HCT116 (cell line): ENCODE results near the gene SPATA33.

Experiments used
- ATF3 ChIP-seq: IDR thresholded peaks from 2 replicates; pipeline ENCODE4 v1.6.1; 2012
- CEBPB ChIP-seq: IDR thresholded peaks from 2 replicates; pipeline ENCODE4 v1.6.1; 2012; ENCODE audit warnings: low read depth
- CTCF ChIP-seq, 3 experiments: fragments of 200-600 bp in 1 of 3; sonication (generic) in 1 of 3; IDR thresholded peaks in 2 of 3; conservative IDR thresholded peaks in 1 of 3; 2 replicates each; pipeline ENCODE4 v1.5.1; 2012 to 2017; ENCODE audit warnings: low read depth in 2 of 3, low read length in 2 of 3, antibody characterized with exemption in 1 of 3, borderline replicate concordance in 1 of 3, control low read depth in 1 of 3, mild to moderate bottlenecking in 1 of 3, mixed read lengths in 1 of 3, mixed run types in 1 of 3, moderate library complexity in 1 of 3; ENCODE audit not compliant: insufficient read depth in 1 of 3
- EZH2 ChIP-seq: fragments of 200-600 bp; sonication (generic); IDR thresholded peaks from 2 replicates; pipeline ENCODE4 v1.6.1; 2017; ENCODE audit warnings: antibody characterized with exemption, mixed run types
- SIN3A ChIP-seq: IDR thresholded peaks from 2 replicates; pipeline ENCODE4 v1.6.1; 2012; ENCODE audit warnings: low read depth
- SRF ChIP-seq: IDR thresholded peaks from 2 replicates; pipeline ENCODE4 v1.6.1; 2012; ENCODE audit warnings: low read depth

DNA sequence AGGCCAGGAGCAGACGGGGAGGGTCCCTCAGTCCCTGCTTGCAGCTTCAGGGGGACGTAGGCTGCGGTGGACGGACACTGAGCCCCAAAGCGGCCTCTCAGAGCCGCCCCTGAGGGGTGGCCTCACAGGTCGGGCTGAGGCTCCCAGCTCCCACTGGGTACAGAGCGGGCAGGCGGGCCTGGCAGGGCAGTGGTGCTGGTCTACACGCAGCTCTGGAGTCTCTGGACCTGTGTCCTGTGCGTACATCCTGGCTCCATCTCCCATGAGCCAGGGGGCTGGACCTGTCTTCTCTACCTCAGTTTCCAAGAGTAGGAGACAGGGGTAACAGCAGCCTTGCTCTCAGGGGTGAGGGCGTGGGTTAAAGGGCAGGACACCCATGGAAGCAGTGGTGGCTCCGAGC, 42.5 kb upstream of the SPATA33 start:
- TF ChIP-seq SRF (no peak), CTCF (IDR thresholded peaks at IDR 0.05 in 2 of 3, conservative IDR thresholded peaks at IDR 0.05 in 1 of 3; ENCODE audit: borderline replicate concordance in 1 of 3, insufficient read depth in 1 of 3, low read depth in 2 of 3, low read length in 2 of 3) (no peak), ATF3 (no peak), CEBPB (no peak), SIN3A (no peak), EZH2 (no peak)
